GM21717 (cell line): Measurements from ENCODE around the gene FNDC10.
A peak's percentile ranks its signal among the peaks of the same experiment; 100 is the strongest.

Experiments
- ATAC-seq: cut with Tn5 transposase; IDR thresholded peaks from one replicate; pipeline ENCODE4 v1.9.1; 2021; ENCODE audit warnings: mild to moderate bottlenecking, moderate library complexity; ENCODE audit not compliant: unreplicated experiment

Gene FNDC10

DNA sequence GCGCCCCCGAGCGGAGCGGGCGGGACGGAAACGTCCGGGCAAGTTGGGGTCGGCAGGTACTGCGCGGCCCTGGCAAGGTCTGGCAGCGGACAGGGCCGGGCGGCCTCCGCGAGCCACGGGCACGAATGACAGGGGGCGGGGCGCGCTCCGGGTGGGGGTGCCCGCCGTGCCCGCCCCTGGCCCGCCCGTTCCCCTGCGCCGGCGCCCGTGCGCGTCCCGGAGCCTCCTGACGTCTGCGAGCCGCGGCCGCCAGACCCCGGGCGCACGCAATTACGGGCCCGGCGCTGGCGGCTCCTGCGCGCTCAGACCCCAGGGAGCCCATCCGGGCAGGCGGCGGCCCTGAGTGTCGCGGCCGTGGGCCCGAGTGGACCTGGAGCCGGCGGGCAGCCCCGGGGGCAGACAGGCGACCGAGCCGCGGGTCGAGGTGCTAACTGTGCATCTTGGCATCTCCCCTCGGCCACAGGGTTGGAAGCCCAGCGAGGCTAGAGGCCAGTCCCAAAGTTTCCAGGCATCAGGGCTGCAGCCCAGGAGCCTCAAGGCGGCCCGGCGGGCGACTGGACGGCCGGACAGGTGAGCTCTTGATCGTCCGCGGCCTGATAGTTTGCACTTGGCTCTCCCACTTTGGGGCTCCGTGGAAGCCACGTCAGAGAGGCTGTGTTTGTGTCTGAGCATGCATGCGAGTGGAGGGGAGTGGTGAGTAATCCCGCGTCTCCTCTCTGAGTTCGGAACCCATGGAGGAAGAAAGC is 16.3 kb upstream of the FNDC10 start:
- ATAC-seq = no peak

DNA sequence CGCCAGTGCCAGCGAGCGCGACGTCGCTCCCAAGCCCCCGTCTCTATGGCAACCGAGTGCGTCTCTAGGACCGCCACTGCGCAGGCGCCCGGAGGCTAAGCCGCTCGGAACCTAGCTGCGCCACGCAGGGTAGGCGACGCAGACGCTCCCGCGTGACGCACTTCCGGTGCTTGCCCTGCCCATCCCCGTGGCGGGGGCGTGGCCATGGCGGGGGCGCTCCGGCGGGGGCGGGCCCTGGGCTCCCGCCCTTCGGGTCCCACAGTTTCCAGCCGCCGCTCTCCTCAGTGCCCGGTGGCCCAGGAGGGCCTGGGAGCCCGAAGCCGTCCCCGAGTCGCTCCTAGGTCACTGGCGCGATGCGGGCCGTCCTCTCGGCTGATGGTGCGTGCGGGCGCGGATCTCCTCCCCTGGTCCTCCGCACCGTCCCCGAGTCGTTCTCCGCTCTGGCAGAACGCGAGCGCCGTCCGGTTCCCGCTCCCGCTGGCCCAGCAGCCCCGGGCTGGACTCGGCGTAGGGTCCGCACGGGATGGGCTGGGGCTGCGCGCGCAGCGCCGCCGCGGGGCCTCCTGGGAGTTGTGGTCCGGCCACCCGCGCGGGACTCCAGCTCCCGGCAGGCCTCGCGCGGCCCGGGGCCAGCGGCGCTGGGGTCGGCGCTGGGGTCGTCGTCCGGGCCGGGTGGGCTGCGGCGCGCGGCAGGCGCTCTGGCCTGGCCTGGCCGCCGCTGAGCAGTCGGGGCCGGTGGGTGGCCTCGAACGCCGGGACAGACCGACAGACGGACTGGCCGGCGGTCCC is 15.5 kb upstream of the FNDC10 start, which contains the start of gene MIB2:
TSS of gene MIB2 (plus strand) at position 245 of the 789 bp plus-strand sequence. CDS start 7,953 bp downstream, outside the sequence.
- ATAC-seq = peak; percentile 76

DNA sequence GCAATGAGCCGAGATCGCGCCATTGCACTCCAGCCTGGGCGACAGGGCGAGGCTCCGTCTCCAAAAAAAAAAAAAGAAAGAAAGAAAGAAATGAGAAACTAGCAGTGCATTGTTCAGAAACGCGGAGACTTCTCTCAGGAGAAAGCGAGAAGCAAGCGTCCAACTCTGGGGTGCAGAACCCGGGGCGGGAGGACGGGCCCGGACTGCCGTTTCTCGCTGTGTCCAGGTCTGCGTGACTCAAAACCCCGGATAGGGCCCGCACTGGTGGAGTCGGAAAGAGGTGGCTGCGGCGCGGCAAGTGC is 15.0 kb upstream of the FNDC10 start:
- ATAC-seq = no peak

DNA sequence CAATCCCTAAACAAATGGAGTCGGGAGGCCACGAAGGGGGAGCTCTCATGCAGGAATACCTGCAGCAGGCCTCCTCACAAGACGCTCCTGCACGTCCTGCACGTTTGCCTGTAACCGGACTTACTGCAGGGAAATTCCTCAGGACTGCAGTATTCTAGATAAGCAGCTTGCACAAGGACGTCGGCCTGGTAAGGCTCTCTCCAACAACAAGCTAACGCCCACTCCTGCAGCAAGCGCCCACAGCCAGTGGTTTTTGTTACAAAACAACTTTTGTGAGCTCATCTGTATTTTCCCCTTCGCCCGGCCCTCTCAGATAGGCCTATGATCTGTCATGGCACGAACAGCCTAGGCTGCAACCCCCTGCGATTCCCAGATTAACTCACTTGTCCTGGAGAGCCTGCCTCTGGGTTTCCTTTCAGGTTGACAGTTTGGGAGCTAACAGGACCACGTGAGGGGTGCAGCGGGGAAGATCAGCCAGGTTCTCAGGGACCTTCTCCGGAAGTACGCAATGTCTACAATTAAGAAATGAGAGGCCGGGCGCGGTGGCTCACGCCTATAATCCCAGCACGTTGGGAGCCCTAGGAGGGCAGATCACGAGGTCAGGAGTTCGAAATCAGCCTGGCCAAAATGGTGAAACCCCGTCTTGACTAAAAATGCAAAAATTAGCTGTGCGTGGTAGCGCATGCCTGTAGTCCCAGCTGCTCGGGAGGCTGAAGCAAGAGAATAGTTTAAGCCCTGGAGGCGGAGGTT is 14.4 kb upstream of the FNDC10 start:
- ATAC-seq = peak; percentile 3

DNA sequence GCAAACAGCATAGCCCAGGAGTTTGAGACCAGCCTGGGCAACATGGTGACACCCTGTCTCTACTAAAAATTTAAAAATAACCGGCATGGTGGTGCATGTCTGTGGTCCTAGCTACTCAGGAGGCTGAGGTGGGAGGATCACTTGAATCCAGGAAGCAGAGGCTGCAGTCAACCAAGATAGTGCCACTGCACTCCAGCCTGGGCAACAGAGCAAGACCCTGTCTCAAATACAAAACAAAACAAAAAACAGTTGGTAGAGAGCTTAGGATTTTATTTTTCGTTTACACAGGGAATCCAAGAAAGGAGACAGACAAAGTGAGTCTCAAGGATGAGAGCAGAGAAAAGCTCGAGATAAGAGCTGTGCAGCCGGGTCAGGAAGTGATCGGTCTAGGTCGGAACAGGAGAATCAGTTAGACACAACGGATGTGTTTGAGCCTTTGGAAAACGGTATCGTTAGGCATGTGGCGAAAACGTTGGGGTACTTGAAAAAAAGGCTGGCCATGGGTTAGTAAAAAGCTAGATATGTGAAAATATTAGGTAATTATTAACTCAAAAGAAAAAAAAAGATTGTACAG is 13.7 kb upstream of the FNDC10 start:
- no peak for ATAC-seq

DNA sequence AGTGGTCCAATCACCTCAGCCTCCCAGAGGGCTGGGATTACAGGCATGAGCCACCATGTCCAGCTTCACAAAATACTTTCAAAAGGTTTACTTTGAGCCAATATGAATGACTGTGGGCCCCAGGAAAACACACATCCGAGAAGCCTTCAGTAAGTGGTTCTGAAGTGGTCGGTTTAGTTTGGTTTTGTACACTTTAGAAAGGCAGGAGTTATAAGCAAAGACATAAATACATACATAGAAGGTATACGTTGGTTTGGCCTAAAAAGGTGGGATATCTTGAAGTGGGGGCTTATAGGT is 12.1 kb upstream of the FNDC10 start:
- ATAC-seq = no peak

DNA sequence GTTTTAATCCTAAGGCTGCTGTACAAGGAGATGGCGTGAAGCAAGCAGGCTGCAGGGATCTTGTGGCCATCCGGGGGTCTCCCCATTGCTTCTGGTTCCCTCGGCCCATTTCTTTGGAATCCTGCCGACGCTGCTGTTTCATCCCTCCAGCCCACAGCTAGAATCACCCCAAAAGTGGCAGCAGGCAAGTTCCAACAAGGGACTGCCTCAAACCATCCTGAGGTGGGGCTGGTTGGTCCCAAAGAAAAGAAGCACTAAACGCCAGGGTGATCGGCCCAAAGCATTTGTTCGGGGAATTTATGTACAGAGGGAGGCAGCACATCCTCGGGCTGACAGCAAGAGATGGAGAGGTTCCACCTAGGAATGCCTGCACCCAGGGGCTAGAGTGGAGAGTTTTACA is 10.9 kb upstream of the FNDC10 start:
- ATAC-seq = no peak

DNA sequence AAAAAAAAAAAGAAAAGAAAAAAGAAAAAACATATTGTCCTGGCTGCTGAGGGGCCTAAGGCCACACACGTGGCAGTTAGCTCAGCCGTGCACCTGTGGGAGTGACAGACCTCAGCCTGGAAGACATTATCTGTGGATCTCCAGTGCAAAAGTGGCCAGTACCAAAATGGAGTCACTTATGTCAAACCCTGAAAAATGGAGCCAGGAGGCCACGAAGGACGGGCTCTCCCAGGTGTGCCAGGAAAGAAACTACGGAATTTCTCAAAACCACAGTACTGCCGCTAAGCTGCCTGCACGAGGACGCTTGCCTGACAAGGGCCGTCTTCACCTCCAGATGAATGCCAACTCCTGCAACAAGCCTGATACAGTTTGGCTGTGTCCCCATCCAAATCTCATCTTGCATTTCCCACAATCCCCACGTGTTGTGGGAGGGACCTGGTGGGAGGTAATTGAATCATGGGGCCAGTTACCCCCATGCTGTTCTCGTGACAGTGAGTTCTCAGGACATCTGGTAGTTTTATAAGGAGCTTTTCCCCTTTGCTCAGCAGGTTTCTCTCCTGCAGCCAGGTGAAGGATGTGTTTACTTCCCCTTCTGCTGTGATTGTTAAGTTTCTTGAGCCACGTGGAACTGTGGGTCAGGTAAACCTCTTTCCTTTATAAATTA is 10.0 kb upstream of the FNDC10 start:
- ATAC-seq = no peak

DNA sequence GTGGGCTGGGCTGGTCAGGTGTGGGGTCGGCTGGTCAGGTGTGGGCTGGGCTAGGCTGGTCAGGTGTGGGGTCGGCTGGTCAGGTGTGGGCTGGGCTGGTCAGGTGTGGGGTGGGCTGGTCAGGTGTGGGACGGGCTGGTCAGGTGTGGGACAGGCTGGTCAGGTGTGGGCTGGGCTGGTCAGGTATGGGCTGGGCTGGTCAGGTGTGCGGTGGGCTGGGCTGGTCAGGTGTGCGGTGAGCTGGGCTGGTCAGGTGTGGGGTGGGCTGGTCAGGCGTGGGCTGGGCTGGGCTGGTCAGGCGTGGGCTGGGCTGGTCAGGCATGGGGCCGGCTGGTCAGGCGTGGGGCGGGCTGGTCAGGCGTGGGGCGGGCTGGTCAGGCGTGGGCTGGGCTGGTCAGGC is 6.3 kb upstream of the FNDC10 start:
- no peak for ATAC-seq

DNA sequence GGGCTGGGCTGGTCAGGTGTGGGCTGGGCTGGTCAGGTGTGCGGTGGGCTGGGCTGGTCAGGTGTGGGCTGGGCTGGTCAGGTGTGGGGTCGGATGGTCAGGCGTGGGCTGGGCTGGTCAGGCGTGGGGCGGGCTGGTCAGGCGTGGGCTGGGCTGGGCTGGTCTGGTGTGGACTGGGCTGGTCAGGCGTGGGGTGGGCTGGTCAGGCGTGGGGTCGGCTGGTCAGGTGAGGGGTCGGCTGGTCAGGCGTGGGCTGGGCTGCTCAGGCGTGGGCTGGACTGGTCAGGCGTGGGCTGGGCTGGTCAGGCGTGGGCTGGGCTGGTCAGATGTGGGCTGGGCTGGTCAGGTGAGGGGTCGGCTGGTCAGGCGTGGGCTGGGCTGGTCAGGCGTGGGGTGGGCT is 5.8 kb upstream of the FNDC10 start:
- ATAC-seq = no peak

DNA sequence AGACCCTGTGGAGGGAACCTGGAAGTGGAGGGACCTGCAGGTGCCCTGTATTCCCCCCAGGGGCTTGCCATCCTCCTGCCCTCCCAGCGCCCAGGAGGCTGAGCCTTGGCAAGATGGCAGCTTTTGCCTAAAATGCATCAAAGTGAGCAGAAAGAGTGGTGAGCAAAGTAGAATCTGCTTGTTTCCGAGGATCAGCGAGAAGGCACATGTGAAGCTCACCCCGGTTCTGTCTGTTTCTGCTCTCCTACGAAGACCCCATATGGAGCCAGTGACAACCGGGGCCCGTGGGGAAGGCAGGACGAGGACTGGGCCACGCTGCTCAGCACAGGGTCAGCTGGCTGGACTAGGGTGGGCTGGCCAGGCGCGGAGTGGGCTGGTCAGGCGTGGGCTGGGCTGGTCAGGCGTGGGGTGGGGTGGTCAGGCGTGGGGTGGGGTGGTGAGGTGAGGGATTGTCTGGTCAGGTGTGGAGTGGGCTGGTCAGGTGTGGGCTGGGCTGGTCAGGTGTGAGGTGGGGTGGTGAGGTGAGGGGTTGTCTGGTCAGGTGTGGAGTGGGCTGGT is 5.2 kb upstream of the FNDC10 start:
- ATAC-seq = no peak

DNA sequence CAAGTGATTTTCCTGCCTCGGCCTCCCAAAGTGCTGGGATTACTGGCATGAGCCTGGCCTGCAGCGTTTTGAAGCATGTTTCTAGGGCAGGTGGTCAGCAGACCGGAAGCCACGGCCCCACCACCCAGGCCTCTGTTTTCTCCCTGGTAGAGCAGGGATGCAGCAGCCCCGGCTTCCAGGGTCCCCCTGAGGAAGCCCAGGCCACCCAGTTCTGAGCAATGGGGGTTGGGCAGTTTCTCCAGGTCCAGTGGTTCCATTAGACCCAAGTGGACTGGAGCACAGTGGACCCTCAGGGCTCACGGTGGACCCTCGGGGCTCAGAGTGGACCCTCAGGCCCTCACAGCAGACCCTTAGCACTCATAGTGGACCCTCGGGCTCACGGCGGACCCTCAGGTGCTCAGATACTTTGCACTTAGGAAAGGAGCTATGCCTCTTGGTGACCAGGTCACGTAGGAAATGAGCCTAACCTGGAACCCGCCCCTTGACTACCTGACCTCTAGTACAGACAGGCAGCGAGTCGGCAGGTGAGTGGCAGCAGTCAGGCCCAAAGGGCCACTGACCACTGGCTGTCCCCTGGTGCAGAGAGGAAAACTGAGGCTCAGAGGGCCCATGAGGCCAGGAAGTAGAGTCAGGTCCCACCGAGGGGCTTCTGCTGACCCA is 4.6 kb upstream of the FNDC10 start:
- no peak for ATAC-seq

DNA sequence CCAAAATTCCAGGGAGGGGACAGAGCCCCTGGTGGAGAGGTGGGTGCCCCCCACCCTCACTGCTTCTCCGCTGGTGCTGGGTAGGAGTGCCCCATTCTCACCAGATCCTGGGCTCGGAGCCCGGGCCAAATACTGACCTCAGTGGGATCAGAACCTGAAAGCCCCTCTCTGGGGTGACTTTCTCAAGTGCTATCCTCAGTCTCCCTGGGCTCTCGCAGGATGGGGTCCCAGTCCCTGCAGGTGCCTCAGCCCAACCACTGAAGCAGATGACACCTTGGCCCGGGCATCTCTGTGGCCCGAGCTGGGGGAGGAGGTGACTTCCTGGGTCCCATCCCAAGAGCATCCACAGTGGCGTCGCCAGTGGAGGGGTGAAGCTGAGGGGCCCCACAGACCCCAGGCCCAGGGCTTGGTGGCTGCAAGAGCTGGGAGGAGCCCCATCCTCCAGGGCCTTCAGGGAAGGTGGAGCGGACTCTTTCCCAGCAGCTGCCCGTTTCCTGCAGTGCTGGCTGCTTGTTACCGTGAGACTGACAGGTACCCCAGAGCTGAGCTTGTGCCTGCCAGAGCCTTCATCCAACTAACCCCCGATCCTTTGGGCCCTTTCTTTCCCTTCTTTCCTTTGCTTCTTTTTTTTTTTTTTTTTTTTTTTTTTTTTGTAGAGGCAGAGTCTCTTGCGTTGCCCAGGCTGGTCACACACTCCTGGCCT is 3.9 kb upstream of the FNDC10 start:
- ATAC-seq = no peak

DNA sequence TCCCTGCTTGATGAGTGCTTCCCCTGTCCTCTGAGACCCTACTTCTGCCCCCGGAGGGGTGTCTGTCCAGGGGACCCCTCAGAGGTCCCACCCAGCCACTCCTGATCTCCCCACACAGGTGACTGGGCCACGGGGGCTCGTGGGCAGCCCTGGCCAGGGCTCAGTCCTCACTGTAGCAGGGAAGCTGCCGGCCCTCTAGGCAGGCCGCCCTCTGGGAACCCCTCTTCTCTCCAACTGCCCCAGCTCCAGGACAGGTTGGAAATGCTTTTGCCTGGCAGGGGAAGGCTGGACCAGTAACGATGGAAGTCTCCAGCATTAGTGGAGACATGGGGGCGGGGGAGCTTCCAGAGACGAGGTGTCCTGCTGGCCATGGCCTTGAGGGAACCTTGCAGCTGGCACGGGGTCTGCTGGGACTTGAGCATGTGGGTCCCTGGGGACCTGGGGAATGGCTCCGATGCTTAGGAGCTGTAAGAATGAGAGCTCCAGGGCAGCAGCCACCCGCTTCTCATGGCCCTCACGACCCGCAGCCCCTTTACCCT is 3.1 kb upstream of the FNDC10 start:
- ATAC-seq = no peak

DNA sequence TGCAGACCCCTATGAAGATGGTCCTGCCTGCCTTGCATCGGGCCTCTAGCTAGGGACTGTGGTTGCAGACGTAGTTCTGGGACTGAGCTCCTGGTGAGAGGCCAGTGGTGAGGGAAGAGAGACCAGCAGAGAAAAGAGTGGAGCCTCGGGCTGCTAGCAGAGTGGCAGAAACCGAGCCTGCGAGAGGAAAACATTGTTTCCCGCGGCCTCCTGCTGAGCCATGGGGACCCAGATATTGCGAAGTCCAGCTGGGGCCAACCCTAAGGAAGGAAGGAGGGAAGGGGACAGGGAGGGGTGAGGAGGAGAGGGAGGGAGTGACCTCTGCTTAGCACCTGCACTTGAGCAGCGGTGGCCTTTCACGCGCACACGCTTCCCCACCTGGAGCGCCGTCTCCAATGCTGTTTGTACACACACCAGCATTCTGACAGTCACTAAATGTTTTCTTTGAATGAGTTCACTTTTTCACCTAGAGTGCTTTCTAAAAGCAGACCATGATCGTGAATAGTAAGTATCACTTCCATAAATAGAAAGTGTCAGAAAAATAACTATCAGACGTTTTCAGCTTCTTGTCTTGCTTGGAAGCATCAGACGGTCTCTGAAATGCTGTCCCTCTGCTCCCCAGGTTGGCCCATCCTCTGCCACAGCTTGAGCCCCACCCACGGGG is 2.5 kb upstream of the FNDC10 start:
- ATAC-seq = no peak

DNA sequence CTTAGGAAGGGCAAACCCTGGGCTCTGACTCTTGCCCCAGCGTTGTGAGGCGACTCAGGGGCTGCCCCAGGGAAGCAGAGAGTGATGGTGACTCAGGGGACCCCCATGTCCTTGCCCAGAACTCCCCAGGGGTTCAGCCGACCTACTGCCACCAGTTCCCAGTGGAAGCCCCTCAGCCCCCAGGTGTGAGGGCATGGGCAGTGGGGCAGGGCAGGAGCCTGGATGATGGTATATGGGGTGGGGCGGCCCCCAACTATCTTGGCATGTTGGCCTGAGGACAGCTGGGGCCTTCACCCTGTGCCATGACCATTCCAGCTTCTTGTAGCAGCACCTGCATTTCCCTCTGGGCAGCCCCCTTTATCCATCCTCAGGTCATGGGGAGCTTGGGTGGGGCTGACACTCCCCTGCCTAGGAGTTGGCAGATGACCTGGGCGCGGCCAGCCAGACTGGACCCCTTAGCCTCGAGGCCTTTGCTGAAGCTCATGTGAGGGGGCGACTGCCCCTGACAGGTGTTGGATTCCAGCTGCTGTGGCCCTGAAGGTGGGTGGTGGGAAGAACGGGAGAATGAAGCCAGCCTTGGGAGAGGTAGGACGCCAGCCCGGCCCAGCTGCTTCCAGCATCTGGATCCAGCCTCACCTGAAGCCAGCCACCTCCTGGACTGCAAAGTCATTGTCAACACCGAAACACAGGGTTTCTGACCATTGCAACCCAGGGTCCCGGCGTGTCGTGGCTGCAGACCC is 1.8 kb upstream of the FNDC10 start:
- no peak for ATAC-seq

DNA sequence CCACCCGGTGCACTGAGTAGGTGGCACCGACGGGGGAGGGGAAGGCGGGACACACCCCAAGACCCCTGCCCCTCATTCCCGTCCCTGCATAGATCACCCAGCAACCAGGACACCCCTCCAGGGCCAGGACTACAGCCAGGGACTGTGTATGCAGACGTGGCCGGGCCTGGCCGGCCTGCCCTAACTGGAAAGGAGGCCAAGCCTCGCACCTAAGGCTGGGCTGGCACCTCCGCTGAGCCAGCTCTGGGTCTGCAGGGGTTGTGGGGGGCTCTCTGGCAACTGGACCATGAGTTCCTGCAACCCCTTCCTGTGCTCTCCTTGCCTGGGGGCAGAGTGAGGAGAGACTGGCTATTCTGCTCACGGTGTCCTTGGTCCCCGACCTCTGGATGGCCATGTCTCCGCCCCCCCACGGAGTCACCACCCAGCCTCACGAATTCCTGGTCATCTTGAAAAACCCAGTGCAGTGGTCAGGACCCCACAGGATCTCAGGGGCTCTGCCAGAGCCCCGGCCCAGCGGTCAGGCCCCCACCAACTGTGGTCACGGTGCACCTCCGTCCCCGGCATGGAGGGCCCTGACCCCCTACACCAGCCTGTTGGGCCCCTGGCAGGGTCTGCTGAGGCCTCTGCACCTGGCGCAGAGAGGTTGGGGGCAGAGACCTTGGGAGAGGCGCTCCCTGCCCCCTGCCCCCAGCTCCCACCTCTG is 1.1 kb upstream of the FNDC10 start:
- ATAC-seq = no peak
